ENCODE data around the gene B3GALT6.

DNA sequence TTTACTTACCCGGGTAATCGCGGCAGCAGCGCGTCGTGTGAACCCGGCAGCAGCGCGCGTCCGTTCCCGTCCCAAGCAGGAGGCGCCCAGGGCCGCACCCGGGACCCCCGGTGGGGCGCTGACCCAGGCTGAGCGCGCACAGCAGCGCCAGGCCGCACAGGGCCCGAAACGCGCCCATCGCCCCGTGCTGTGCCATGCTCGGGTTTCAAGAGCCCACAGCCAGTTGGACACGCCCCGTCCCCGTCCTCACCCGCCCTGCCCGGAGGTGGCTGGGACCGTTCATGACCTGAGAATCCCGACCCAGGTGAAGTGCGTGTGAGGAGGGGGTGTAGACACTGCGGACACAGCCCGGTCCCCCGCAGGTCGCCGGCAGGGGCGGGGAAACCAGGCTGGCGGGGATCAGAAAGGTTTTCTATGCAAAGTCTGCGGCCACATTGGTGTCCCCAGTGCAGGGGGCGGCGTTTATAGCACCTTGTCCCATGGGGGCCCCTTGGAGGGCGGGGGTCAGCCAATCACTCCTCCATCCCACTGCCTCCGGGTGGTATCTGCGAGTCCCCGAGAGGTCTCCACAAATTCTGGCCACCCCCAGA lies 25.6 kb upstream of the B3GALT6 start, which contains the start of gene TNFRSF18:
- TF ChIP-seq, protein P1, sequence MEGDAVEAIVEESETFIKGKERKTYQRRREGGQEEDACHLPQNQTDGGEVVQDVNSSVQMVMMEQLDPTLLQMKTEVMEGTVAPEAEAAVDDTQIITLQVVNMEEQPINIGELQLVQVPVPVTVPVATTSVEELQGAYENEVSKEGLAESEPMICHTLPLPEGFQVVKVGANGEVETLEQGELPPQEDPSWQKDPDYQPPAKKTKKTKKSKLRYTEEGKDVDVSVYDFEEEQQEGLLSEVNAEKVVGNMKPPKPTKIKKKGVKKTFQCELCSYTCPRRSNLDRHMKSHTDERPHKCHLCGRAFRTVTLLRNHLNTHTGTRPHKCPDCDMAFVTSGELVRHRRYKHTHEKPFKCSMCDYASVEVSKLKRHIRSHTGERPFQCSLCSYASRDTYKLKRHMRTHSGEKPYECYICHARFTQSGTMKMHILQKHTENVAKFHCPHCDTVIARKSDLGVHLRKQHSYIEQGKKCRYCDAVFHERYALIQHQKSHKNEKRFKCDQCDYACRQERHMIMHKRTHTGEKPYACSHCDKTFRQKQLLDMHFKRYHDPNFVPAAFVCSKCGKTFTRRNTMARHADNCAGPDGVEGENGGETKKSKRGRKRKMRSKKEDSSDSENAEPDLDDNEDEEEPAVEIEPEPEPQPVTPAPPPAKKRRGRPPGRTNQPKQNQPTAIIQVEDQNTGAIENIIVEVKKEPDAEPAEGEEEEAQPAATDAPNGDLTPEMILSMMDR (IDR thresholded peaks at IDR 0.05; ENCODE audit: insufficient read depth, low read length) = no peak
- no peak for TF ChIP-seq POLR2AphosphoS5 (IDR thresholded peaks at IDR 0.05; ENCODE audit: low read depth)

Measured in HL-60 (cell line).